PC-3 (cell line): ENCODE data around the gene ADK. TPM values are rescaled to one million over a fixed set of nuclear protein-coding genes. Genes with fewer than 3 reads are reported as not detected.

ENCODE experiments used
- ATAC-seq: fragments of 200-7000 bp; cut with Tn5 transposase; 2 replicates; pipeline ENCODE4 v1.9.1; 2020; ENCODE audit warnings: mild to moderate bottlenecking, moderate library complexity
- BruUV-seq: library from RNA; stranded (reverse); fragments of 400-500 nt; replicated peaks from 2 replicates; lab custom pipeline; 2021; lab: Mats Ljungman, UMichigan
- CTCF ChIA-PET: fragments of 300-600 bp; sonication (Branson Sonifier 250); formaldehyde crosslinking; loops from one replicate; lab custom pipeline; 2022; ENCODE audit warnings: antibody characterized with exemption; lab: Charles Lee
- POLR2A ChIA-PET: fragments of 300-600 bp; sonication (Branson Sonifier 250); formaldehyde crosslinking; loops from one replicate; lab custom pipeline; 2022; ENCODE audit warnings: antibody characterized with exemption; ENCODE audit not compliant: unreplicated experiment; lab: Charles Lee
- DNase-seq: peaks from one replicate; pipeline ENCODE4 v3.0.0-alpha.2; 2015
- H2AFZ ChIP-seq: fragments of 300-600 bp; sonication (generic); 2 replicates; pipeline ENCODE4 v1.6.0; 2016; ENCODE audit warnings: antibody characterized with exemption, low read length
- H3F3A ChIP-seq: fragments of 300-600 bp; sonication (generic); one replicate; pipeline ENCODE4 v1.6.0; 2017; ENCODE audit warnings: antibody characterized with exemption, low read length, control low read depth, mild to moderate bottlenecking; ENCODE audit not compliant: unreplicated experiment
- H3K27ac ChIP-seq: fragments of 300-600 bp; sonication (generic); 2 replicates; pipeline ENCODE4 v1.5.1; 2016; ENCODE audit warnings: mild to moderate bottlenecking, low read length
- H3K27me3 ChIP-seq: fragments of 300-600 bp; sonication (generic); 2 replicates; pipeline ENCODE4 v1.6.1; 2016; ENCODE audit warnings: low read length, mixed read lengths
- H3K36me3 ChIP-seq: fragments of 300-600 bp; sonication (generic); 2 replicates; pipeline ENCODE4 v1.6.1; 2016; ENCODE audit warnings: low read depth, mixed run types, low read length, mixed read lengths
- H3K4me1 ChIP-seq: fragments of 300-600 bp; sonication (generic); 2 replicates; pipeline ENCODE4 v1.5.1; 2016; ENCODE audit warnings: low read length; ENCODE audit not compliant: insufficient read depth
- H3K4me2 ChIP-seq: fragments of 300-600 bp; sonication (generic); 2 replicates; pipeline ENCODE4 v1.6.0; 2016; ENCODE audit warnings: low read length
- H3K4me3 ChIP-seq: fragments of 300-600 bp; sonication (generic); 2 replicates; pipeline ENCODE4 v1.5.1; 2016; ENCODE audit warnings: mild to moderate bottlenecking, low read length, mixed read lengths
- H3K79me2 ChIP-seq: fragments of 300-600 bp; sonication (generic); 2 replicates; pipeline ENCODE4 v1.6.1; 2017; ENCODE audit warnings: low read length, mixed read lengths
- H3K9ac ChIP-seq: fragments of 300-600 bp; sonication (generic); 2 replicates; pipeline ENCODE4 v1.6.0; 2016; ENCODE audit warnings: mild to moderate bottlenecking, low read length
- H3K9me2 ChIP-seq: fragments of 300-600 bp; sonication (generic); replicated peaks from 2 replicates; pipeline ENCODE4 v1.6.1; 2016; ENCODE audit warnings: mixed run types, low read length, mixed read lengths
- H3K9me3 ChIP-seq: fragments of 300-600 bp; sonication (generic); 2 replicates; pipeline ENCODE4 v1.6.1; 2016; ENCODE audit warnings: low read length, mixed read lengths
- H4K20me1 ChIP-seq: fragments of 300-600 bp; sonication (generic); 2 replicates; pipeline ENCODE4 v1.6.1; 2016; ENCODE audit warnings: low read length, mixed read lengths
- CTCF ChIP-seq: fragments of 300-600 bp; sonication (generic); conservative IDR thresholded peaks from 2 replicates; pipeline ENCODE4 v1.5.1; 2017; ENCODE audit warnings: antibody characterized with exemption, low read depth, mild to moderate bottlenecking, low read length
- EZH2 ChIP-seq: fragments of 300-600 bp; sonication (generic); IDR thresholded peaks from one replicate; pipeline ENCODE4 v1.6.1; 2017; ENCODE audit warnings: antibody characterized with exemption, mild to moderate bottlenecking, low read length; ENCODE audit not compliant: unreplicated experiment
- EZH2phosphoT487 ChIP-seq: fragments of 300-600 bp; sonication (generic); IDR thresholded peaks from 2 replicates; pipeline ENCODE4 v1.6.1; 2018; ENCODE audit warnings: mild to moderate bottlenecking, antibody characterized with exemption, low read length, borderline replicate concordance
- intact Hi-C: fragments of 100-400 bp; cut with micrococcal nuclease; formaldehyde crosslinking; loops from 2 replicates; pipeline ENCODE4 v1.9.0; 2023
- total RNA-seq: library from RNA; depleted of rRNA; stranded (reverse); fragments of >200 nt; gene quantifications from 2 replicates; pipeline ENCODE4 v1.2.3, GENCODE V29; 2014

ADK gene
- total RNA-seq, 1 experiment from 2014 or later, result 256 TPM

- Histone ChIP-seq H3K9ac (no peak overlapping the region), H3K9me2 (no peaks in the 10 kb centered on the region), H3K4me2 (no peak overlapping the region), H3K27me3 (no peaks in the 10 kb centered on the region), H3K27ac (no peak overlapping the region), H3K4me3 (no peak overlapping the region), H2AFZ (no peak overlapping the region), H3K79me2 (0 out of 2 replicates have a peak, but pooled peaks cover 13% of the 10 kb centered on the region), H3F3A (no peaks in the 10 kb centered on the region), H4K20me1 (no peaks in the 10 kb centered on the region), H3K36me3 (peaks cover 28% of the 10 kb centered on the region), H3K9me3 (no peaks in the 10 kb centered on the region), H3K4me1 (no peaks in the 10 kb centered on the region; the same call in 1 of the 2 replicates)
- TF ChIP-seq CTCF (no peak), EZH2phosphoT487 (no peak)
- no peak for ATAC-seq
- intact Hi-C loops, result loop anchor here (5.0 kb wide), 1 partner anchor 124 kb away; no protein-coding TSS in a partner anchor
- BruUV-seq, result no TSS peak
- CTCF ChIA-PET, result no interaction called here
- POLR2A ChIA-PET, result no interaction called here
- no peak for DNase-seq
Observed at GRCh38 chr10:74391786-74392185, 240.8 kb downstream of the ADK start.

- Histone ChIP-seq H3K27me3 (no peaks in the 10 kb centered on the region), H3K4me2 (no peak overlapping the region), H3K9me3 (no peaks in the 10 kb centered on the region), H3K9ac (no peak overlapping the region), H3K36me3 (peaks cover 41% of the 10 kb centered on the region), H3K9me2 (no peaks in the 10 kb centered on the region), H2AFZ (no peak overlapping the region), H3K27ac (no peak overlapping the region), H3K4me1 (no peaks in the 10 kb centered on the region; the same call in 1 of the 2 replicates), H4K20me1 (no peaks in the 10 kb centered on the region), H3F3A (no peaks in the 10 kb centered on the region), H3K79me2 (0 out of 2 replicates have a peak, but pooled peaks cover 13% of the 10 kb centered on the region), H3K4me3 (no peak overlapping the region)
- POLR2A ChIA-PET, result interaction anchor here (0.6 kb wide), 1 partner anchor 249 kb away, joined by 3 read pairs; no protein-coding TSS in a partner anchor
- ATAC-seq, result peak; percentile 85
- BruUV-seq, result no TSS peak
- TF ChIP-seq EZH2phosphoT487 (no peak), EZH2 (no peak), CTCF (no peak)
- DNase-seq, result peak; percentile 43
- intact Hi-C loops, result loop anchor here (5.0 kb wide), 1 partner anchor 127 kb away; no protein-coding TSS in a partner anchor
- CTCF ChIA-PET, result no interaction called here
Observed at GRCh38 chr10:74394416-74394969, 243.5 kb downstream of the ADK start.

GRCh38 chr10:74400186-74400585, 249.2 kb downstream of the ADK start:
- Histone ChIP-seq H3K79me2 (no peaks in the 10 kb centered on the region), H3K9me2 (no peaks in the 10 kb centered on the region), H3K9me3 (no peaks in the 10 kb centered on the region), H3K4me1 (no peaks in the 10 kb centered on the region), H3K36me3 (peaks cover 34% of the 10 kb centered on the region; the same call in 1 of the 2 replicates), H3K4me2 (no peak overlapping the region), H2AFZ (no peak overlapping the region), H3K27me3 (no peaks in the 10 kb centered on the region), H3K4me3 (no peak overlapping the region), H3F3A (no peaks in the 10 kb centered on the region), H4K20me1 (no peaks in the 10 kb centered on the region), H3K27ac (no peak overlapping the region), H3K9ac (no peak overlapping the region)
- TF ChIP-seq EZH2, result no peak
- DNase-seq (no peak), ATAC-seq (peak; percentile 94)
- intact Hi-C loops, result no loop called here
- ChIA-PET POLR2A (interaction anchor here (0.6 kb wide), 1 partner anchor 727 kb away, joined by 3 read pairs; no protein-coding TSS in a partner anchor), CTCF (no interaction called here)
- BruUV-seq, result no TSS peak
